SK-N-MC (cell line): ENCODE results near the gene RABGGTA.

Source experiments
- EZH2 ChIP-seq: fragments of 200-600 bp; sonication (generic); IDR thresholded peaks from one replicate; pipeline ENCODE4 v1.6.1; 2017; ENCODE audit warnings: antibody characterized with exemption
- POLR2AphosphoS5 ChIP-seq: IDR thresholded peaks from 2 replicates; pipeline ENCODE4 v1.6.1; 2012; ENCODE audit warnings: mild to moderate bottlenecking, low read depth, low read length, borderline replicate concordance

DNA sequence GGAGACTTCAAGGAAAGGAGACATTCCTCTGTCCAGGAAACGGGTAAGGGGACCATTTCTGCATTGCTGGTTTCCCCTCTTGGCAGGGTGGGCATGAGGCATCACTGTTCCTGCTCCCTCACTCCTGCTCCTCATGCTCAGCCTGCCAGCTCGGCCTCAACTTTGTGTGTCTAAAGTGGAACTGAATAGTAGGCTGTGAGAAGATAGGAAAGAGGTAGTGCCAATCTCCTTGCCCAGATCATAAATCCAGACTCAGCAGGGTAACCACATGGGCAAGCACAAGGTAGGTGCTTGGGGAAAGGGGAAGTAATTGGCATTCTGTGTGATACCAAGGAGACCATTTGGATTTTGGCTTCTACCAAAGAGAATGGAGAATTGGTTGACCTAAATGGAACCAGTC, 42.5 kb upstream of the RABGGTA start:
- TF ChIP-seq POLR2AphosphoS5: no peak
- no peak for TF ChIP-seq EZH2
